ENCODE measurements around the gene SIGLEC1.
A peak's percentile ranks its signal among the peaks of the same experiment; 100 is the strongest.

GRCh38 chr20:3749689-3750531 is 37.5 kb upstream of the SIGLEC1 start:
- TF ChIP-seq CTCF (IDR thresholded peaks at IDR 0.05; ENCODE audit: insufficient read depth, low read depth, low read length) (peak; percentile 38), EZH2 (IDR thresholded peaks at IDR 0.05; ENCODE audit: insufficient read depth, low read length) (no peak)

Measured in astrocyte (in vitro differentiated cells and primary cell).